Sigmoid colon (tissue), 4 donors: ENCODE measurements around the gene AIG1.

Experiments
- CTCF ChIP-seq, 4 experiments: fragments of 450-650 bp in 3 of 4; fragments of 200-600 bp in 1 of 4; IDR thresholded peaks; one replicate each; pipeline ENCODE4 v1.5.1; 2016 to 2019; ENCODE audit warnings: antibody characterized with exemption in 4 of 4, mild to moderate bottlenecking in 3 of 4, moderate library complexity in 2 of 4
- EP300 ChIP-seq, 4 donors: sonication (generic); formaldehyde crosslinking; IDR thresholded peaks; one replicate each; pipeline ENCODE4 v1.6.1; 2017; ENCODE audit warnings: antibody characterized with exemption in 4 of 4

GRCh38 chr6:143139239-143139784 lies 78.6 kb downstream of the AIG1 start:
- TF ChIP-seq CTCF (IDR thresholded peaks at IDR 0.05) (no peak), EP300 (IDR thresholded peaks at IDR 0.05) (no peak)
